Measurements from ENCODE around the gene ATXN7. TPM values are rescaled to one million over a fixed set of nuclear protein-coding genes. Genes with fewer than 3 reads are reported as not detected.

ATXN7 gene
- total RNA-seq, 1 donor from 2014 or later, result 43.2 TPM

GRCh38 chr3:63819151-63819398 lies 44.6 kb upstream of the ATXN7 start, which contains the start of gene C3orf49:
C3orf49 (plus strand) TSS chr3:63819299; CDS start chr3:63819472, 173 bp downstream.
- intact Hi-C loops (cut with DNase I), result no loop called here
- no peaks in the 10 kb centered on the region for H3K4me1 ChIP-seq
- H3K27ac ChIP-seq, result no peak within 1 kb of the TSS

GRCh38 chr3:63824309-63824708 lies 39.4 kb upstream of the ATXN7 start:
- intact Hi-C loops (cut with DNase I), result no loop called here
- Histone ChIP-seq H3K4me1 (no peaks in the 10 kb centered on the region), H3K27me3 (no peaks in the 10 kb centered on the region), H3K36me3 (no peaks in the 10 kb centered on the region), H3K27ac (no peak overlapping the region), H3K9me3 (no peaks in the 10 kb centered on the region), H3K4me3 (no peak overlapping the region)
- DNase-seq (ENCODE audit: extremely low spot score in 2 of 2), result no peak
- no peak for TF ChIP-seq POLR2AphosphoS5 (IDR thresholded peaks at IDR 0.05; ENCODE audit: insufficient read depth in 1 of 2, low read depth in 1 of 2)
- TF ChIP-seq CTCF (IDR thresholded peaks at IDR 0.05), result no peak
- no peak for TF ChIP-seq POLR2A (IDR thresholded peaks at IDR 0.05)

More at GRCh38 chr3:63819151-63819398, 44.6 kb upstream of the ATXN7 start, which contains the start of gene C3orf49:
- Histone ChIP-seq H3K36me3 (no peaks in the 10 kb centered on the region), H3K4me3 (no peak within 1 kb of the TSS), H3K27me3 (no peaks in the 10 kb centered on the region), H3K9me3 (no peaks in the 10 kb centered on the region)
- DNase-seq (ENCODE audit: extremely low spot score in 2 of 2), result no peak
- no peak for TF ChIP-seq POLR2AphosphoS5 (IDR thresholded peaks at IDR 0.05; ENCODE audit: insufficient read depth in 1 of 2, low read depth in 1 of 2)
- TF ChIP-seq CTCF (IDR thresholded peaks at IDR 0.05), result no peak
- no peak for TF ChIP-seq POLR2A (IDR thresholded peaks at IDR 0.05)

GRCh38 chr3:63830526-63830925 lies 33.1 kb upstream of the ATXN7 start:
- DNase-seq (ENCODE audit: extremely low spot score in 2 of 2), result no peak
- Histone ChIP-seq H3K27ac (no peak overlapping the region), H3K36me3 (peaks cover 0 to 32% of the 10 kb centered on the region in 2 donors)

GRCh38 chr3:63832395-63832794 lies 31.3 kb upstream of the ATXN7 start:
- H3K4me1 ChIP-seq, result no peaks in the 10 kb centered on the region

More at GRCh38 chr3:63830526-63830925, 33.1 kb upstream of the ATXN7 start:
- H3K27me3 ChIP-seq, result no peaks in the 10 kb centered on the region
- no peak for TF ChIP-seq POLR2A (IDR thresholded peaks at IDR 0.05)
- no peak for TF ChIP-seq POLR2AphosphoS5 (IDR thresholded peaks at IDR 0.05; ENCODE audit: insufficient read depth in 1 of 2, low read depth in 1 of 2)
- intact Hi-C loops (cut with DNase I), result no loop called here
- no peak overlapping the region for H3K4me3 ChIP-seq
- no peaks in the 10 kb centered on the region for H3K4me1 ChIP-seq
- H3K9me3 ChIP-seq, result no peaks in the 10 kb centered on the region

GRCh38 chr3:63841704-63842103 lies 22.0 kb upstream of the ATXN7 start:
- no peak overlapping the region for H3K27ac ChIP-seq

More at GRCh38 chr3:63832395-63832794, 31.3 kb upstream of the ATXN7 start:
- no peaks in the 10 kb centered on the region for H3K27me3 ChIP-seq
- no peak overlapping the region for H3K4me3 ChIP-seq
- peaks cover 0 to 32% of the 10 kb centered on the region in 2 donors for H3K36me3 ChIP-seq
- intact Hi-C loops (cut with DNase I), result no loop called here
- DNase-seq (ENCODE audit: extremely low spot score in 2 of 2), result no peak
- H3K9me3 ChIP-seq, result no peaks in the 10 kb centered on the region
- H3K27ac ChIP-seq, result no peak overlapping the region
- TF ChIP-seq POLR2AphosphoS5 (IDR thresholded peaks at IDR 0.05; ENCODE audit: insufficient read depth in 1 of 2, low read depth in 1 of 2), result no peak
- TF ChIP-seq CTCF (IDR thresholded peaks at IDR 0.05), result no peak

More at GRCh38 chr3:63841704-63842103, 22.0 kb upstream of the ATXN7 start:
- Histone ChIP-seq H3K4me1 (peaks cover 13% of the 10 kb centered on the region), H3K9me3 (no peaks in the 10 kb centered on the region), H3K4me3 (no peak overlapping the region), H3K27me3 (no peaks in the 10 kb centered on the region), H3K36me3 (no peaks in the 10 kb centered on the region)
- intact Hi-C loops (cut with DNase I), result no loop called here
- TF ChIP-seq CTCF (IDR thresholded peaks at IDR 0.05) (no peak), POLR2AphosphoS5 (IDR thresholded peaks at IDR 0.05; ENCODE audit: insufficient read depth in 1 of 2, low read depth in 1 of 2) (no peak), POLR2A (IDR thresholded peaks at IDR 0.05) (no peak)
- no peak for DNase-seq (ENCODE audit: extremely low spot score in 2 of 2)
